Measurements from ENCODE around the gene CARD6.
A peak's percentile ranks its signal among the peaks of the same experiment; 100 is the strongest.

CARD6 gene

GRCh38 chr5:40831346-40832210, 9.6 kb upstream of the CARD6 start:
- no peaks in the 10 kb centered on the region for H3K27me3 ChIP-seq (ENCODE audit: insufficient read depth, low read length, poor library complexity)
- H3K4me1 ChIP-seq (ENCODE audit: control insufficient read depth, low read depth, low read length): no peaks in the 10 kb centered on the region
- H2BK15ac ChIP-seq (replicated peaks; ENCODE audit: low read depth): no peak overlapping the region
- no peak overlapping the region for H3K4ac ChIP-seq (ENCODE audit: low read depth, low read length)
- WGBS (ENCODE audit: extremely low coverage, insufficient coverage, low lambda C conversion rate): no CpG with 5 or more reads among the region's 4 CpGs
- H2BK5ac ChIP-seq (ENCODE audit: low read length): no peak overlapping the region
- peak overlapping the region; percentile 46 for H3K56ac ChIP-seq (ENCODE audit: low read length)
- no peak overlapping the region for H2BK120ac ChIP-seq (ENCODE audit: low read depth, low read length)
- peaks cover 6% of the 10 kb centered on the region for H3K79me1 ChIP-seq (ENCODE audit: low read length)
- H3K79me2 ChIP-seq (ENCODE audit: control insufficient read depth, insufficient read depth, low read length): peaks cover 37% of the 10 kb centered on the region
- H4K8ac ChIP-seq (ENCODE audit: low read depth, low read length): no peak overlapping the region
- H3K18ac ChIP-seq (ENCODE audit: low read length): no peak overlapping the region
- no peak overlapping the region for H3K4me2 ChIP-seq (ENCODE audit: low read length)
- H3K23ac ChIP-seq (ENCODE audit: low read length): no peak overlapping the region
- peak overlapping the region; percentile 52 for H3K9ac ChIP-seq (ENCODE audit: low read length)
- no peak overlapping the region for H4K5ac ChIP-seq (ENCODE audit: low read length)
- H3K36me3 ChIP-seq (ENCODE audit: control insufficient read depth, insufficient read depth, low read length): peaks cover 18% of the 10 kb centered on the region
- H3K27ac ChIP-seq (ENCODE audit: low read depth, low read length): no peak overlapping the region
- DNase-seq: no peak
- H2AK5ac ChIP-seq (ENCODE audit: low read length): no peak overlapping the region
- H3K4me3 ChIP-seq (ENCODE audit: low read length): no peak overlapping the region

DNA sequence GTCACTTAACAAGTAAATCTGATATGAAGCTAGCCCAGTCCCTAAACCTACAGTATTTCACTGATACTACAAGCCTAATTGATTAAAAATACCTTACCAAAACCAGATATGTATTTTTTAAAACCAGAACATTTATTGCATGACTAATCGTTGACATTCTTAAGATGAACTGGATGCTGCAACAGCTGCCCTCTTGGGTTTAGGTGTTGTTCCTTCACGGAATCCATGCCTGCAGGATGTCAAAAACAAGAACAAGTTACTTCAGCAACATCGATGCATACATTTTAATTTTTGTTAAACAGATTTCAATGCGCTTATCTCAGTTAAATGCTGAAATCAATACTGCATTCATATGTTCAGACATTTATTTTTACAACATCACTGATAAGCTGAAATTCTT, 8.8 kb upstream of the CARD6 start:
- WGBS (ENCODE audit: extremely low coverage, insufficient coverage, low lambda C conversion rate): no CpG with 5 or more reads among the region's 4 CpGs
- peaks cover 16% of the 10 kb centered on the region for H3K36me3 ChIP-seq (ENCODE audit: control insufficient read depth, insufficient read depth, low read length)

DNA sequence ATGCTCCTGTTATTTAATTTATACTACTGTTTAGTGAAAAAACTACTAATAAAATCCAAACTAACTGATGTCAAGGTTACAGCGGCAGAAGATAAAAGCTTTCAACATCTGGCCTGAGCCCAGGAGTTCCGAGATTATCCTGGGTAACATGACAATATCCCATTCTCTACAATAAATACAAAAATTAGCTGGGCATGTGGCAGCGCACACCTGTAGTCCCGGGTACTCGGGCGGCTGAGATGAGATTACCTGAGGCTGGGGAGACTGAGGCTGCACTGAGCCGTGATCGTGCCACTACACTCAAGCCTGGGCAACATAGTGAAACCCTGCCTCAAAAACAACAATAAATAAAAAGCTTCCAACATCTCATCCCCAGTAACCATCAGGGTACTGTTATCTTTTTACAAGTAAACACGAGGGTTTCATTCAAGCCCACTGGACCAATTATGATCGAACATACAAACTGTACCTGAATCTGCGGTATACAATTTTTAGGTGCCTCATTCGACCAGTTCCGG, 7.4 kb upstream of the CARD6 start:
- peak overlapping the region; percentile 100 for H3K9ac ChIP-seq (ENCODE audit: low read length)
- peaks cover 6% of the 10 kb centered on the region for H3K79me1 ChIP-seq (ENCODE audit: low read length)
- H2AK5ac ChIP-seq (ENCODE audit: low read length): peak overlapping the region; percentile 83
- no CpG with 5 or more reads among the region's 13 CpGs for WGBS (ENCODE audit: extremely low coverage, insufficient coverage, low lambda C conversion rate)
- H2BK15ac ChIP-seq (replicated peaks; ENCODE audit: low read depth): no peak overlapping the region
- H3K36me3 ChIP-seq (ENCODE audit: control insufficient read depth, insufficient read depth, low read length): peaks cover 15% of the 10 kb centered on the region
- H3K27me3 ChIP-seq (ENCODE audit: insufficient read depth, low read length, poor library complexity): no peaks in the 10 kb centered on the region
- H3K4me3 ChIP-seq (ENCODE audit: low read length): peak overlapping the region; percentile 100
- peak overlapping the region; percentile 100 for H3K56ac ChIP-seq (ENCODE audit: low read length)
- H3K4me2 ChIP-seq (ENCODE audit: low read length): peak overlapping the region; percentile 58
- no peaks in the 10 kb centered on the region for H3K4me1 ChIP-seq (ENCODE audit: control insufficient read depth, low read depth, low read length)
- peaks cover 37% of the 10 kb centered on the region for H3K79me2 ChIP-seq (ENCODE audit: control insufficient read depth, insufficient read depth, low read length)
- H3K18ac ChIP-seq (ENCODE audit: low read length): no peak overlapping the region
- no peak overlapping the region for H3K27ac ChIP-seq (ENCODE audit: low read depth, low read length)
- H2BK120ac ChIP-seq (ENCODE audit: low read depth, low read length): no peak overlapping the region
- H4K5ac ChIP-seq (ENCODE audit: low read length): peak overlapping the region; percentile 71
- H3K23ac ChIP-seq (ENCODE audit: low read length): no peak overlapping the region
- peak overlapping the region; percentile 43 for H3K4ac ChIP-seq (ENCODE audit: low read depth, low read length)
- H4K8ac ChIP-seq (ENCODE audit: low read depth, low read length): no peak overlapping the region
- DNase-seq: no peak
- H2BK5ac ChIP-seq (ENCODE audit: low read length): no peak overlapping the region

More for the DNA sequence above, 8.8 kb upstream of the CARD6 start:
- Histone ChIP-seq H3K79me1 (ENCODE audit: low read length) (peaks cover 6% of the 10 kb centered on the region), H3K9ac (ENCODE audit: low read length) (peak overlapping the region; percentile 100), H2AK5ac (ENCODE audit: low read length) (no peak overlapping the region), H3K18ac (ENCODE audit: low read length) (no peak overlapping the region), H3K23ac (ENCODE audit: low read length) (no peak overlapping the region), H3K56ac (ENCODE audit: low read length) (no peak overlapping the region), H3K27ac (ENCODE audit: low read depth, low read length) (no peak overlapping the region), H3K4me1 (ENCODE audit: control insufficient read depth, low read depth, low read length) (no peaks in the 10 kb centered on the region), H3K4me2 (ENCODE audit: low read length) (peak overlapping the region; percentile 14), H3K4me3 (ENCODE audit: low read length) (no peak overlapping the region), H2BK5ac (ENCODE audit: low read length) (no peak overlapping the region), H3K4ac (ENCODE audit: low read depth, low read length) (no peak overlapping the region), H4K5ac (ENCODE audit: low read length) (no peak overlapping the region), H4K8ac (ENCODE audit: low read depth, low read length) (no peak overlapping the region), H3K79me2 (ENCODE audit: control insufficient read depth, insufficient read depth, low read length) (peaks cover 37% of the 10 kb centered on the region), H2BK15ac (replicated peaks; ENCODE audit: low read depth) (no peak overlapping the region), H3K27me3 (ENCODE audit: insufficient read depth, low read length, poor library complexity) (no peaks in the 10 kb centered on the region), H2BK120ac (ENCODE audit: low read depth, low read length) (no peak overlapping the region)
- no peak for DNase-seq

DNA sequence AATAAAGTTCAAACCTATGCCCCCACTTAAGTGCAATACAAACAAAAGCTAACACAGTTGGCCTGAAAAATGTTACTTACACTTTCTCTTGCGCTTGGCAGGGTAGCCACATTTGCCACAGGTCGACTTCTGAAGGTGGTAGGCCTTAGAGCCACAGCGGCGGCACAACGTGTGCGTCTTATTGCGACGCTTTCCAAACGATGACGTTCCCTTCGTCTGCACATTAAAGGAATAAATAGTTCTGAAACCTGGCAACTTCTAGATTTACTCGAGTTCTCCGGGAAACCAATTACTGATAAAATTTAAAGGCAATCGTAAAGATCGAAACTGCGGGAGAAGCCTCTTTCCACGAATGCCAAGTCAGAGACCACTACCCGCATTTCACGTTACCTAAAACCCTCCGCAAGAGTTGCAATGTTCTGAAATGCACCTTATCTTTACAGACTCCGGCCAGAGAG, 6.7 kb upstream of the CARD6 start:
- H3K9ac ChIP-seq (ENCODE audit: low read length): peak overlapping the region; percentile 100
- DNase-seq: peak; percentile 38
- WGBS (ENCODE audit: extremely low coverage, insufficient coverage, low lambda C conversion rate): no CpG with 5 or more reads among the region's 21 CpGs

DNA sequence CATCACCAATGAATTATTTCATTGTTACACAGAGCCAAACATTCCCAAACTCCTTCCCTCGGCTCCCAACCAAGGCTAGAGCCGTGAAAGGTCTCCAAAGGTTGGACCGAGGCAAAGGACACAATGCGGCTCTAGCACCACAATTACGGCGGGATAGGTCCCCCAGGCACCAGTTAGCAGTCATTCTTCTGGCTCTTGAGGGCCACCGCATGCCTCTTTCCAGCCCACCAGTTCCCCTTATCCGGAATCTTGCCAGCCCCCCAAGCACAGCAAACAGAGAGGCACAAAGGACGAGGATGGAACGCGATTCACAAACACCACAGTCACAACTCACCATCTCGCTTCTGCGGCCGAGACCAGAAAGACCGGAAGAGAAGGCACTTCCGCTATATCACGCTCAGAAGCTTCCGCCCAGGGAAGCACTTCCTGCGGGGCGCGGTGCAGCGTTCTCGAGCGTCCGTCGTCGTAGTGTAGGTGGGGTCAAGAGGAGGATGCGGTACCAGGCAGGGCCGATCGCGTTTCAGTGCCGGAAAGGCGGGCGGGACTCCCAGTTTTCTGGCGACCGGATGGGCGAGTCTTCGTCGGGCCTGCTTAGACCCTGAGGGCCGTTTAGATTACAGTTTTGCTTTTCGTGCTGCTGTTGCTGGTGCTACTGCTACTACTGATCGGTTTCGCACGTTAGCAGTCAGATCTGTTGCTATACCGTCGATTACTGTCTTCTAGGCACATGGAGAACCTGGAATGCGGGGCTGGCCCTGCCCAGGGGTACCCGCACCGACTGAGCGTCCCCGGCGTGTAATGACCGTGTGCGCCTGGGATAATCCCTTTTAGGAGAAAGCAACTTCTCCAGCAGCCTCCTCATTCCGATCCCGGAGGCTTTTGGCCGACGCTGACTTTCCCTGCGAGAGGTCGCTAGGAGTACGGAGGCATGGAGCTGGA, 6.0 kb upstream of the CARD6 start, which contains the start of gene RPL37:
Gene RPL37 (minus strand): TSS at position 374 of the 939 bp plus-strand sequence. CDS start 37 bp downstream, at position 337.
- no peaks in the 10 kb centered on the region for H3K4me1 ChIP-seq (ENCODE audit: control insufficient read depth, low read depth, low read length)

More for the DNA sequence above, 6.7 kb upstream of the CARD6 start:
- peak overlapping the region; percentile 68 for H4K8ac ChIP-seq (ENCODE audit: low read depth, low read length)
- peak overlapping the region; percentile 99 for H2AK5ac ChIP-seq (ENCODE audit: low read length)
- H3K4me1 ChIP-seq (ENCODE audit: control insufficient read depth, low read depth, low read length): no peaks in the 10 kb centered on the region
- peak overlapping the region; percentile 100 for H3K4me3 ChIP-seq (ENCODE audit: low read length)
- peak overlapping the region; percentile 78 for H3K18ac ChIP-seq (ENCODE audit: low read length)
- H3K4ac ChIP-seq (ENCODE audit: low read depth, low read length): peak overlapping the region; percentile 83
- peak overlapping the region; percentile 82 for H2BK5ac ChIP-seq (ENCODE audit: low read length)
- peaks cover 37% of the 10 kb centered on the region for H3K79me2 ChIP-seq (ENCODE audit: control insufficient read depth, insufficient read depth, low read length)
- peaks cover 12% of the 10 kb centered on the region for H3K36me3 ChIP-seq (ENCODE audit: control insufficient read depth, insufficient read depth, low read length)
- H2BK15ac ChIP-seq (replicated peaks; ENCODE audit: low read depth): no peak overlapping the region
- H2BK120ac ChIP-seq (ENCODE audit: low read depth, low read length): peak overlapping the region; percentile 19
- peak overlapping the region; percentile 49 for H3K27ac ChIP-seq (ENCODE audit: low read depth, low read length)
- H3K23ac ChIP-seq (ENCODE audit: low read length): peak overlapping the region; percentile 87
- peak overlapping the region; percentile 58 for H3K4me2 ChIP-seq (ENCODE audit: low read length)
- no peaks in the 10 kb centered on the region for H3K27me3 ChIP-seq (ENCODE audit: insufficient read depth, low read length, poor library complexity)
- H4K5ac ChIP-seq (ENCODE audit: low read length): peak overlapping the region; percentile 100
- peaks cover 4% of the 10 kb centered on the region for H3K79me1 ChIP-seq (ENCODE audit: low read length)
- peak overlapping the region; percentile 100 for H3K56ac ChIP-seq (ENCODE audit: low read length)

More for the DNA sequence above, 6.0 kb upstream of the CARD6 start, which contains the start of gene RPL37:
- peak; percentile 99 for DNase-seq
- H3K4me3 ChIP-seq (ENCODE audit: low read length): peak within 1 kb of the TSS; percentile 100
- peak within 1 kb of the TSS; percentile 83 for H3K4ac ChIP-seq (ENCODE audit: low read depth, low read length)
- H3K27ac ChIP-seq (ENCODE audit: low read depth, low read length): peak within 1 kb of the TSS; percentile 91
- no CpG with 5 or more reads among the region's 61 CpGs for WGBS (ENCODE audit: extremely low coverage, insufficient coverage, low lambda C conversion rate)
- H3K18ac ChIP-seq (ENCODE audit: low read length): peak within 1 kb of the TSS; percentile 78
- H3K27me3 ChIP-seq (ENCODE audit: insufficient read depth, low read length, poor library complexity): no peaks in the 10 kb centered on the region
- peak within 1 kb of the TSS; percentile 83 for H2BK5ac ChIP-seq (ENCODE audit: low read length)
- peaks cover 37% of the 10 kb centered on the region for H3K79me2 ChIP-seq (ENCODE audit: control insufficient read depth, insufficient read depth, low read length)
- H3K79me1 ChIP-seq (ENCODE audit: low read length): peaks cover 4% of the 10 kb centered on the region
- H4K5ac ChIP-seq (ENCODE audit: low read length): peak within 1 kb of the TSS; percentile 100
- H3K4me2 ChIP-seq (ENCODE audit: low read length): peak within 1 kb of the TSS; percentile 90
- H2BK15ac ChIP-seq (replicated peaks; ENCODE audit: low read depth): no peak within 1 kb of the TSS
- peak within 1 kb of the TSS; percentile 99 for H2AK5ac ChIP-seq (ENCODE audit: low read length)
- peak within 1 kb of the TSS; percentile 87 for H3K23ac ChIP-seq (ENCODE audit: low read length)
- H3K56ac ChIP-seq (ENCODE audit: low read length): peak within 1 kb of the TSS; percentile 100
- peak within 1 kb of the TSS; percentile 100 for H3K9ac ChIP-seq (ENCODE audit: low read length)
- peaks cover 12% of the 10 kb centered on the region for H3K36me3 ChIP-seq (ENCODE audit: control insufficient read depth, insufficient read depth, low read length)
- H4K8ac ChIP-seq (ENCODE audit: low read depth, low read length): peak within 1 kb of the TSS; percentile 68
- H2BK120ac ChIP-seq (ENCODE audit: low read depth, low read length): peak within 1 kb of the TSS; percentile 19

Data from mesendoderm (in vitro differentiated cells).